Activated T-cell treated with anti-CD3 and anti-CD28 coated beads for 24 hours (primary cell): ENCODE results near the gene OR6N2.
A peak's percentile ranks its signal among the peaks of the same experiment; 100 is the strongest.

Source experiments
- DNase-seq: peaks from one replicate; pipeline ENCODE4 v3.0.0-alpha.2; 2020; ENCODE audit warnings: low read depth

OR6N2 gene

DNA sequence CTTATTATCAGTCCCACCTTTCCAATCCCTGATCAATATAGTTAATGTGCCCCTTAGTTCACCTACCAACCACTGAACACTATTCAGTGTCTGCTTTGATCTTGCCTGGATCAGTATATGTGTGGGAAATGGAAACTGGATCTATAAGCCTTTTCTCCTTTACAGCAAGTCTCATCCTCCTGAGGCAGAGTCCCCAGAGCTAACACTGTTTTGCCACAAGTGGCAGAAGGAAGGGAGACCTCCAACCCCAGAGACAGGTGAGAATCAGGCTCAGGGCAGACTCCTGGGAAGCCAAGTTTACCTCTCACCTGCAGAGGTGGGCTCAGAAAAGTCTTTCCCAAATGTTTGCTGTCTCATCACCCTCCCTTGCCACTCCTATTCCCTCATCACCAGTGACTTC, at the start of gene OR6N2:
OR6N2 (minus strand) TSS at position 101 of the 400 bp plus-strand sequence. CDS start 3,569 bp downstream, outside the sequence.
- no peak for DNase-seq

- no peak for DNase-seq
These were observed 49.2 kb upstream of the OR6N2 start for GRCh38 chr1:158830074-158830677.

- DNase-seq: no peak
These were observed 40.7 kb upstream of the OR6N2 start for GRCh38 chr1:158821723-158822122.

- peak; percentile 17 for DNase-seq
These were observed 38.7 kb upstream of the OR6N2 start for GRCh38 chr1:158819461-158820443.

DNA sequence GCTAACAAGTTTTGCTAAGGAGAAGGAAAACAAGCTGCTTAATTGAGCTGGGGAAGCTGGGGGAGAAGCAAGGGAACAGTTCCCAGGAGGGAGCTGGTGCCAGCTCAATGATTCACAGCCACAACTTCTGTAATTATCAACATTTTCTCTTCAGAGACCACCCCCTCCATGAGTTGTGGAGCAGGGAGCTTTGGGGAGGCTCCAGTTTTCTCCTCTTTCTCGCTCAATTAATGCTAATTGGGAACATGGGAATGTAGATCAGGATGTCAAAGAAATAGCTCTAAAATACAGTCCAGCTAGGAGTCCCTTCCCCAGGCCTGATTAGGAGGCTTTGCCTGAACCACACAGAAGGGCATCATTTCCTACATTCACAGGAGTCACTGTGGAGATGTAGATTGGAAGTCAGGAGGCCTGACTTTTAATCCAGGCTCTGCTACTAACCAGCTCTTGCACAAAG, 38.0 kb upstream of the OR6N2 start:
- no peak for DNase-seq

DNA sequence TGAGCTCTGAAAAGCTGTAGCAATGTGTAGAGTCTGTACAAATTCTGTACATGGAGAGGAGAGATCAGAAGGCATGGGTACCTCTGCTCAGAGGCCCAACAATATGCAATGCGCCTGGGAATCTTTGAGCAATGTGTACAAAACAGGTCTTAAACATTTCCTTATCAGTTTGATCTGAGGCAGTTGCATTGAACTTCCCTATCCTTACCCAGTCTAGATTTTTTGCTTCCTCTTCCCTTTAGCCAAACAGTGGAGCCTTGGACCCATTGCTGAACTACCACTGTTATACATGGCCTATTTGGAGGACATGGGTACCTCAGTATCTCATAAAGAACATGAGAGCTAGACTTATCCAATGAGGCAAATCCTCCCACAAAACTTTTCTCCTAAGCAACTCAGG, 37.6 kb upstream of the OR6N2 start:
- DNase-seq: no peak

DNA sequence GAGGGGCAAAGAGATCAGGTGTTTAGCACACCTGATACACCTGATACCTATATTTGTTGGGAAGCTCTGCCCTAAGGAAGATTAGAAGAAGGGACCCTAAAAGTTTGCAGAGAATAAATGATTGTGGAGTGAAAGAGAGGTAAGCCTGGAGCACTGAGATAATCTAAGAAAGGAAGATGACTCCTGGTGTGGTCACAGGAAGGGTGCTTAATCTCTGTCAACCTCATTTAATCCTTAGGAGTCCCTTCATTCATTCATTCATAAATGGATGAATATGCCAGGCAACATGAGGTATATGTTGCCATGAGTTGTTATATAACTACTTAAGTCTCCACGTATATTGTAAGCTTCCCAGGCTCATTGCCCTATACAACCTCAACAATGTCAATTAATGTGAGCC, 34.0 kb upstream of the OR6N2 start:
- no peak for DNase-seq

- no peak for DNase-seq
These were observed 32.2 kb upstream of the OR6N2 start for GRCh38 chr1:158813164-158813563.

- no peak for DNase-seq
These were observed 31.3 kb upstream of the OR6N2 start for GRCh38 chr1:158812336-158812735.

- DNase-seq: no peak
These were observed 29.3 kb upstream of the OR6N2 start for GRCh38 chr1:158810311-158810710.

GRCh38 chr1:158809862-158810261, 28.9 kb upstream of the OR6N2 start:
- no peak for DNase-seq

DNA sequence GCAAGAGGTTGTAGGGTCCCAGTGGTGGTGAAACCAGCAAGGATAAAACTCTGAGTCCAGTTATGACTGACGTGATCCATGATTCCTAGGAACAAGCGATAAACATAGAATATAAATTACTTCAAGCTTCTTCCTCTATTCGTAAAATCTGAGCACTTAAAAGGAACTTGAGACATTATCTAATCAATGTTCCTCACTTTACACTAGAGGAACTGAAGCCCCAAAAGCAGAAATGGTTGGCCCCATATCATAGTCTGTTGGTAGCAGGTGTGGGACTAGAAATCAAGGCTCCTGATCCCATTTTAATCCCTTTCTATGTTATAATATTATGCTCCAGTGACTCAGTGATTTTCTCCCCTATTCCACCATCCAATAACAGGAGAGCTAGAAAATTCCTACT, 28.3 kb upstream of the OR6N2 start:
- no peak for DNase-seq

GRCh38 chr1:158806916-158807536, 26.0 kb upstream of the OR6N2 start:
- DNase-seq: no peak

DNA sequence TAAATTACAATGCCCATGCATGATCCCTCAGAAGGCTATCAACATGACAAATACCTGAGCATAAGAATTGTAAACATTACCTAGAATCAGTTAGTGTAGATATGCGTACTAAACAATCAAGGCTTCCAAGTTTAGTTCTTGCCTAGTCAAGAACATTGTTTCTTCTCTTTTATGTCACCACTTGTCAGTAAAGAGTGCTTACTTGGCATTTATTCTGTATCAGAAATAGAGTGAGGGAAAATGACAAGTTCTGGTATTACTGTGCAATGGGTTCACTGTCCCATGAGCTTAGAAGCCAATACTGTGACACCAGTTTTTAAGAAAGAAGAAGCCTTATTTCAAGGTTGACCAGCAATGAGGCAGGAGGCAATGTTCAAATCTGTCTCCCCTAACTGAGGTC, 22.7 kb upstream of the OR6N2 start:
- no peak for DNase-seq

GRCh38 chr1:158801396-158801795, 20.4 kb upstream of the OR6N2 start:
- no peak for DNase-seq

DNA sequence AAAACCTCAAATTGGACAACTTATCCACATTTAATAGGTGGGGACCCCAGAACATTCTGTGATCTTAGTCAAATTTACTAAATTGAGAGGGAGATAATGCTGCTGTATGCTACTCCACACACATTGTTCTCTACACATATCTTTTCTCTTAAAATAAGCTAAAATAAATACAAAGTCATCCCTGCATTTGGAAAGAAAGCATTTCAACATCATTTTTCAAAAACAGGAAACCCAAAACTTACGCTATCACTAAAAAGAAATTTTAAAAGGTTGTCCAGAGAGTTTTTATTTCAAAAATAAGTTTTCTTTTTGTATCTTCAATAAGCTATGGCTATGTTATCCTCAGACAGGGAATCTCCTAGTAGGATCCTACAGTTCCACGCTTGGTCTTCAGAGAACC, 19.5 kb upstream of the OR6N2 start:
- DNase-seq: no peak

GRCh38 chr1:158799689-158800088, 18.7 kb upstream of the OR6N2 start:
- DNase-seq: no peak

- no peak for DNase-seq
These were observed 17.5 kb upstream of the OR6N2 start for GRCh38 chr1:158798531-158798930.

GRCh38 chr1:158794247-158794646, 13.2 kb upstream of the OR6N2 start:
- DNase-seq: no peak

DNA sequence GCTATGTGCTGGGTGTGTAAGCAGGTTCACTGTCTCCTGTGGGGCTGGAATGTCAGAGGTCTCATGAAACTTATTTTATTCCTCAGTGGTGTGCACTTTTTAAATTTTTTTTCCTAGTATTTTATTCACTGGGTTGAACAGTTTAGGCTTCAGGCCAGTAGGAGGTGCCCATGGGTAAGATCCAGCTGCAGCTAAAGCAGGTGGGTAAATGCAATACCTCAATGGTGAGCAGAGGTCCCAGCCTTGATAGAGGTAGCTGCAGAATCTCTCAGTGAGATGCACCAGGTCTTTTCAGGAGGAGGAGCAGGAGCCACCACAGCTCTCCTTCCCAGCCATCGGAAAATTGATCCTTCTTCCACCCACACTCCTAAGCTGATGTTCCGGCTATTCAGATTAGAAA, 12.6 kb upstream of the OR6N2 start:
- DNase-seq: peak; percentile 30

GRCh38 chr1:158771950-158772866, 8.8 kb downstream of the OR6N2 start, which contains the start of gene OR6N1:
Gene OR6N1 (minus strand): TSS chr1:158772195. CDS start chr1:158766682, 5,513 bp downstream.
- no peak for DNase-seq

- no peak for DNase-seq
These were observed 26.6 kb downstream of the OR6N2 start, which contains the start of gene OR6K6 for GRCh38 chr1:158754420-158754819. Gene OR6K6 (plus strand): TSS chr1:158754720. CDS start chr1:158754888, 168 bp downstream.
